Measurements from ENCODE around the gene INSM1.

- TF ChIP-seq CEBPB (IDR thresholded peaks at IDR 0.05) (no peak), TCF12 (IDR thresholded peaks at IDR 0.05; ENCODE audit: low read depth) (no peak), REST (IDR thresholded peaks at IDR 0.05; ENCODE audit: low read depth) (no peak), RAD21 (IDR thresholded peaks at IDR 0.05; ENCODE audit: low read depth) (no peak), EGR1 (IDR thresholded peaks at IDR 0.05) (no peak), USF1 (IDR thresholded peaks at IDR 0.05) (no peak), TEAD4 (IDR thresholded peaks at IDR 0.05) (no peak)
Measured at GRCh38 chr20:20353576-20353975, 14.3 kb upstream of the INSM1 start.

All from Ishikawa (cell line).